Cerebellar nuclear complex (tissue), 1 donor: Measurements from ENCODE around the gene AGMO.

ENCODE experiments used
- DNase-seq, 2 experiments: peaks; one replicate each; lab custom pipeline; 2025; lab: John Stamatoyannopoulos, UW

AGMO gene

DNA sequence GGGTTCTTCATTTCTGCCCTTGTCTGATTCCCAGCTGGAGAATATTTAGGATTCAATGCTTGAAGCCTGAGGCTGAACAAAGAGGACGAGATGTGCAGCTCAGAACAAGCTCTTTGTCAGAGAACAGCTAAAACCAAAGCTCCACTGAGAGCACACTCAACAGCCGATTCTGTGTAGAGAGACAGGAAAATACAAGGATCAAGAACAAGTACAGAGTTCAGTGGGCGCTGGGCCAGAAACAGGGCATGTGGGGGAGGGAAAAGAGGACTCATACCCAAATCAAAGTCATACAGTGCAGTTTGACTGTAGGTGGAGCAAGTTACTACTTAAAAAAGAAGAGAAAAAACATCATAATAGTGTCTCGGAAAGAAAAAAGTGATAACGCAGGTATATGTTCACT lies at the start of gene AGMO:
TSS of gene AGMO (minus strand) at position 181 of the 400 bp plus-strand sequence.
- DNase-seq, result no peak

DNA sequence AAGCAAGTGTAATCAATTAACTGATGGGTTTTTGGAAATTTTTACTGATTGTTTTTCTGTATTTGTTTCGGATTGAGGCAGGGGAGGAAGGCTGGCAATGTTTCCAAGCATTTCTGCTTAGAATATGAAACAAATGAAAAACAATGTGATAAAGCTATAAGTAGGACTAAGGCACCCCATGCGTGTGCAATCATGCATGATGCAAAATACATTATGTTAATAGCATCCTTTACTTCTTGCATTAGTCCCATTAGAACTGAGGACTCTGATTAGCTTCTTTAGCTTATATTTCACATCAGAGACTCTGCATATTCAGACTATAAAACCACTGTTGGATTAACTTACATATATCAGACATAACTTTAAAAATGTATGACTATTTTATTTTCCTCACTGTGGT lies 48.7 kb upstream of the AGMO start:
- no peak for DNase-seq

DNA sequence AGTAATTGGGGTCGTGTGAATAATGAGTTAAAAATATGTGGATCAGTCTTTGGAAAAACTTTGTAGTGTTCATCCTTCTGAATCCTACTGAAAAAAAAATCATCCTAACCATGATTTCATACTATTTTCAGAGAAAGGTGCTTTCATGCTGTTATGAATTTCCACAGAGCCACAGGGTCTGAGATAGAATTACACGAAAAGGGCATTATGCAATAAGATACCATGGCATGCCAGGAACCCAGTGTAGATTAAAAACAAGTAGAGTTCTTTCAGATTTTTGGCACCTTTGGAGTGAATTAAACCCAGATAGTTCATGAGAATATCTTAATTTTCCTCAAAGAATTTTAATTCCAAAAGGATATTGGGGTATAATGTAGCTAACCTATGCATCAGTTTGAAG lies 47.5 kb upstream of the AGMO start:
- no peak for DNase-seq

DNA sequence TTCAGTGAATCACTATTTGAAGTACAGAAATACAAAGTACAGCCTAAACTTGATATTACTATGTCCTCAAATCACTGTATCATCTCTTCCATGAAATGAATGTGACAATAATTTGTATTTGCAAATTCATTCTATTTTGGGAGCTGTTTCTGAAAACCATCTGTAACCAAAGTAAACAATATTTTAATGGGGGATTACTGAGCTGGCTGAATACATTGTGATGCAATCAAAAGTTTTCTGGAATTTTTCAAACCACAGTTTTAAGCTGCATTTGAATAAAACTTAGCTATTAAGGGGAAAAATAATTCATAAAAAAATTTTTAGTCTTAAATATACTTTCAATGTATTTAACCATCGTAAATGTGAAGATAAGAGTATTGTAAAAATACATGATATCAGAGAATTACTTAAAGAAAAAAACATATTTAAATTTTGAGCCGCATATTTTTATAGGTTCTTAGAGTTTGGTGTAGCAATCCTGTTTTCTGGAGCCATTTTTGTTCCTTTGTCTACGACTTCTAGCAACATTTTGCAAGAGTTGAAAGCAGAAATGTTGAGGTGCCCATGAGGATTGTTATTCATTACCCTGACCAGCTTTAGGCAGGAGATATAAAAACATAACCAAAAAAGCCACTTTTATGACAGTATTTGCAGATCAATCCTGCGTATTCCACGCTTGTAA lies 45.9 kb upstream of the AGMO start:
- no peak for DNase-seq

DNA sequence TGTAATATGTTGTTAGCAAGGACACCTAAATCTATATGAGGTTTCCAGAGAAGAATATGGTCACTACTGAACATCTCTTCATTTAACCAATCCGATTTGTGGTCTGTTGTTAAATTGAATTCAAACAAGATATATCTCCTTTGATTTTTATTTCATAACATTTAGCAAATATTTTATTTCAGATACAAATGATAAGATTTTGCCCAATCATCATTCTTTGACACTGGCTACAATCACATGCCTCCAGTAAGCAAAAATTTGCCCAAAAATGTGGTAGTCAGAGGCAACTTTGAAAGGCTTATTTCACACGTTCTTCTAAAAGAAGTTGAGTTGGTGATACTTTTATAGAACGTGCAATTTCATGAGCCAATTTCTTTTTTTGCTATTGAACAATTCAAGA lies 44.7 kb upstream of the AGMO start:
- DNase-seq, result no peak

DNA sequence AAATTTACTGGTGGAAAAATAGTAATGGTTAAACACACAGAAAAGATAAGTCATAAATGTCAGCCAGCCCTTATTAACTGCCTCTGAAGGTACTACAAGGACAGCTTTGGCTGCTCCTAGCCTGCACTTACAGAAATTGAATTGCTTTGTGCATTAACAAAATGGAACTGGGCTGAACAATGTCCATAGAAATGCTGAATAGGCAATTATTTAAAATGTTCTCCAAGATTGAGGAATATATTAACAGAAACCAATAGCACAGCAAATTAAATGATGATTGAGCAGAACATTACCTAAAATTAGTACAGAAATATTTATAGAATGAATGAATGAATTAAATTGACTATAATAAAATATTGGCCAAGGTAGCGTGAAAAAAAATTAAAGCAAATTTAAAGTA lies 42.4 kb upstream of the AGMO start:
- no peak for DNase-seq

DNA sequence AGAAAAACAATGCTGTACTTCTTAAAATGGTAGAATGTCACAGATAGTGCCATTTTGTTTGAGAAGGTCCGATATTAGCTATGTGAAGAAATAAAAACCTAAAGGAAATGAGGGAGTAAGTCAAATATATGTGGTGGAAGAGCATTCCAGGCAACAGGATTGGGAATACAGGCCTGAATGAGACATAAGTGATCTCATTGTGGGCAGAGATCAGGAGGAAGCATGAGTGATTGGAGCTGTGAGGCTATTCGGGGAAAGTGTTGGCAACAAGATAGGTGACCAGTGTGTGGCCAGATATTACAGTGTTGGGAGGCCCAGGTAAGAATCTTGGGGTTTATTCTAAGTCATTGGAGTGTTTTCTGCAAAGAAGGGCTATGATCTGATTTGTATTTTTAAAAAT lies 41.3 kb upstream of the AGMO start:
- no peak for DNase-seq

DNA sequence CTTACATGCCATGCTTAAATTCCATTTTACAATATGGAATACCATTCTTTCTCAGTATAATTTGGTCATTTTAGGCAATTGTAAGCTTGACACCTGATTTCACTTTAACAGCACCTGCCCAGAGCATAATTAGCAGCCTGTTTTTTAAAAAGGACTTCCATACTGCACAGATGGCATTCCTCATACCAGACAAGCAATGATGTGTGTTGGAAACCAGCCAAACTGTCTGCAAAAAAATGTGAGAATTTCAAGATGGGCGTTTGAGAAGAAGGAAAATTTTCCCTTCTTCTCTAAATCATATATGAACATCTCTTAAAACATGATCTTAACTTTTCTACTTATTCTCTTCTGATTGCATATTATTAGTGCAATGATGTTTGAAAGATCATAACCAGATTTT lies 40.4 kb upstream of the AGMO start:
- DNase-seq, result no peak

DNA sequence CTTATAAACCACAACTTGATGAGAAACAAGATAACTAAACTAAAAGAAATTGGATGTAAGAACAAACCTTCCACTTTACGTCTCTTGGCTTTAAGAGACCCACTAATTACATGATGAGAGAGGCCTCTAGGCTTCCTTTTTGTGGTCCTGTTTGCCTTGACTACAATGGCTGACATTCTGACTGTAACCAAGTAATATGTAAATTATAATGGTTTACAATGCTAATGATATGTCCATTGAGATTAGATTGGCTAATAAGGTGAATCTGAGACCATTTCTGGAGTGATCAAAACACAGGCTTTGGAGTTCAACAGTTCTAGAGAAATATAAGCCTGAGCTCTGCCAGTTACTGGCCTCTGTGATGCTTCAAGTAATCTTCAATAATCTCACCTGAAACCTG lies 39.4 kb upstream of the AGMO start:
- DNase-seq, result no peak

DNA sequence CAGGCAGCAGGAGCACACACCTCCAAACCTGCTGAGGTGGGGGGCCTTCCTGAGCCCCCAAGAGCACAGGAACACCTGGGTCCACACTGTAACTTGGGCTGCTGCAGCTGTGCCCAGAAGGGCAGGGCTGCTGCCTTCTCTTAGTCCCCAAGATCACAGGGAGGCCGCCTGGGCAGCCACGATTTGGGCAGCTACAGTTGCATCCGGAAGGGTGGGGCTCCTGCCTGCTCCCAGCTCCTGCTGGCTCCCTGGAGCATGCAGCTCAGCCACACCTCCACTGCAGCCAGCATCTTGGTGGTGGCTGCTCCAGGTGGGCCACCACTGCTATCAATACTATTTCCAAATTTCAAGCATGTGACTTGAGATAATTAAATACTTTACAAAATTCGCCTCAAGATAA lies 38.5 kb upstream of the AGMO start:
- no peak for DNase-seq

DNA sequence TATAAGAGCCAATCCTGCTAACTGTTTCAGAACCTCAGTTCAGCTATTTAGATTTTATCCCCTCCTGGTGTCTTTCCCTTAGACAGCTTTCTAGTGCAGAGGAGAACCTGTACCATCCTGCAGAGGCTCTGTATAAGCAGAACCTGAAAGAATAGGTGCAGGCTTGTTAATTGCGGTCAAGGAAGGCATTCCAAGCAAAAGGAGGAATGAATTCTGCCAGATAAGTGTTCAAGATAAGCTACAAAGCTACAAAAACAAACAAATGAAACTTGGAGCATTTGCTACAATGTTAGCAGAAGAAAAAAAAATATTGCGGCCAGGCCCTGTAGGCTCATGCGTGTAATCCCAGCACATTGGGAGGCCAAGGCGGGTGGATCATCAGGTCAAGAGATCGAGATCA lies 32.6 kb upstream of the AGMO start:
- DNase-seq, result no peak

DNA sequence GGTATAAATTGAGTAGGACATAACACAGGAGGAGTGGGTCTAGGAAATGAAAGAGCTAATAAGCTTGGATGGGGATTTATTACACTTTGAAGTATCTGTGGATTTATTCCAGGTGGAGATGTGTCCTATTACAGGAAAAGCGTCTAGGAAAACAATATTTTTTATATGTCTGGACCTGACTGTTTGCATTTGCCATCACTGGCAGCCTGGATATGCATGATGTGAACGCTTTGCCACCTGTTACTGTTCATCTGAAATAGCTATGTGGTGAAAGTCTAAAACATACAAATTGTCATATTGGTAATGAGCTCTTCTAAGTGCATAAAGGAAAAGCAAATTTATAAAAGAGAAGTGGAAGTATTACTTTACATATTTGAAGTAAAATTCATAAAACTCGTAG lies 31.6 kb upstream of the AGMO start:
- DNase-seq, result no peak

DNA sequence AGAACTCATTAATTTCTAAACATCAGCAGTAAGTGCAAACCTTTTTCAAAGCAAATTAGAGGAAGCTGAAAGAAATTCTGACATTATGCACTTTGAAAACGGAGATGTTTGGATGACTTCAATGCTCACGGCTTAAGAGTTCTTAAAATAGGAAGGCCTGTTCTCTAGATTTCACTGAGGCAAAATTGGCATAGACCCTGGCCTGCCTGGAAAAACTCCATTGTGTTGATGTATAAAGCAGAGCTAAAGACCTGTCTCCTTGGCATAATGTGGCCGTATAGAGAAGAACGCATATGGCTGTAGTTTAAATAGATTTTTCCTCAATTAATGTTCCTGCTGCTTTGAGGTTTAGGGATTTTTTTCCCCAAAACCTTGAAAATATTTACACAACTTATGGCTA lies 24.5 kb upstream of the AGMO start:
- no peak for DNase-seq

DNA sequence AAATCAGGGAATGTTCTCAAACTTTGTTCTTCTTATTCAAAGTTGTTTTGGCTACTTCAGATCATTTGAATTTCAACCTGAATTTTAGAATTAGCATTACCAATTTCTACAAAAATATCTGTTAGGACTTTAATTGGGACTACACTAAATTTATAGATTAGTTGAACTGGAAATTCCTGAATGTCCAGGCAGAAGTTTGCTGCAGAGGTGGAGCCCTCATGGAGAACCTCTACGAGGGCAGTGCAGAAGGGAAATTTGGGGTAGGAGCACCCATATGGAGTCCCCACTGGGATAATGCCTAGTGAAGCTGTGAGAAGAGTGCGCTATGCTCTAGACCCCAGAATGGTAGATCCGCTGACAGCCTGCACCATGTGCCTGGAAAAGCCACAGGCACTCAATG lies 22.8 kb upstream of the AGMO start:
- DNase-seq, result no peak

DNA sequence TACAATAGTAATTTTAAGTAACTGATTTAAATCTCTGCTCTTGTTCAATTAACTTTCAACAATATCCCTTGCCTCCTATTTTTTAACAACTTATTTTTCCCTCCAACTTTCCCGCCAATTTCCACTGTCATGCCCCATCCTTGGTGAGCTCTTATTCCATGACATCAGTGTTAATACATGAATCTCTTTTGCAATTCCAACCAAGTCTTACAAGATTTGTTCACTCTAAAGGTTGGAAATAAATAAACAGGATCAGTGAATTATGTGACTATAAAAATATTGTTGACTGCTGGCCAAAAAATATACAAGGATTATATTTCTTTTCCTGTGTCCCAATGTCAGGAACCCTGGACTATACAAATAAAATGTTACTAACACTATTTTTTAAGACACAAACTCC lies 21.0 kb upstream of the AGMO start:
- no peak for DNase-seq

DNA sequence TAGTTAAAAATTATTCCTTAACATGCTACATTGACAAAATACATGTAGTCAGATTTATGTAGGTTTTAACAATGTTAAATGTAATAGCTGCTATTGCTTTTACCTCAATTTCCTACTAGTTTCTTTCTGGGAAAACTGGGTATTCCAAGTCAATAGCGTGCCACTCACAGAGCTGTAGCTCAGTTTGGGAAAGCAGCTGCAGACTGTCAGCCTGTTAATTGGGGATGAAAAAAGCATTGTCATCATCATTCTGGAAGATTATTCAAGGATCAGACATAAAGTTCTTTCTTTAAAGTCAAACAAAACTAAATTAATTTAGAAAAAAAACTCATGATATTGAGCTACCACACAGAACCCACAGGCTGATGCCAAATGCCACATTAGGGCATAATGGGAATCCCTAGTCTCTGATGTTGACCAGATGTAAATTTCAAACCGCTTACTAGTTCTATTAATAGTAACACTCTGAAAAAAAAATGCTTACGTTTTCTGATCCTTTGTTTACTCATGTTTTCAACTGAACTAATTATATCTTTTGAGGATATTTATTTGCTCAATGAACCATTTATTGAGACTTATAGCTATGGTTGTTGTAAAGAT lies 19.6 kb upstream of the AGMO start:
- DNase-seq, result no peak

DNA sequence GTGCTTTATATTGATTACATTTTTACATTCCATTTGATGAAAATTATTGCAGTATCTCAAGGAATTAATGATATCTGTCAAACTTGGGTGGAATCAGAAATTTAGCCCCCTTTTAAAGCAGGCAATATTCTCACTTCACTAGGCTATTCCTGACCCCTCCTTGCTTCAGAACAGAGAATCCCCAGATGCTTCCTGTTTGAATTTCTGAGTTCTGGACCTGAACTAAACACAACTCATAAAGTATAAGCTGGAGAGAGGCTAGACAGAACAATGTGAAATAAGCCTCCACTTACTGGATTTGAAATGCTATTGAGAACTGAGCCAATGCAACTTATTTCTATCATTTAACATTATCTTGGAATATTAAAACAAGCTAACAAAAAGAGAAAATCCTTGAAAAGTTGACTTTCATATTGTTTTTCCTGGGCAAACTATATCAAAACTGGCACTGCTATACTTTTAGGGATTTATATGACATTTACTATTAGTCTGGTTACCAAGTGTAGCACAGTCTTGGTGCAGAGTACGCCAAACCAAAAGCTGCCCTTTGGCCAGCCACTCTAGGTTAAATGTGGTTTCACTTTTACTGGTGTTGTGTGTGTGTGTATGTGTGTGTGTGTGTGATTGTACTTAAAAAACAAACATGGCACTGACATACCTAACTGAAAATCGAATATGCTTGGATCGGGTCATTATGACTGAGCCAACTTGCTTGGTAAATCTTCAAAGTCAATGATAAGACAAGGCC lies 19.0 kb upstream of the AGMO start:
- DNase-seq, result no peak

DNA sequence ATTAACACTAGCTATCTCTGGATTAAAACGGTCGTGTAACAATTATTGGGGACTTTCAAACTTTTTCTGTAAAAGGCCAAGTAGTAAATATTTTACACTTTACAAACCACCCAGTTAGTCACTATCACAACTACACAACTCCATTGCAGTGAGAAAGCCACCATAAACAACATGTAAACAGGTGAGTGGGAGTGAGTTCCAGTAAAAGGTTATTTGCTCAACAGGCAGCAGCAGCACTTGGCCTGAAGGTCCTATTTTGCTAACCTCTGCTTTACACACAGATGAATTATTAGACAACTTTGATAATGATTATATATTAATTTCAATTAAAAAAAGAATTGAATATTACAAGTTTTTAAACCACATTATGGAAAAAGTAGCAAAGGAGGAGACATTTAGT lies 15.8 kb upstream of the AGMO start:
- no peak for DNase-seq

DNA sequence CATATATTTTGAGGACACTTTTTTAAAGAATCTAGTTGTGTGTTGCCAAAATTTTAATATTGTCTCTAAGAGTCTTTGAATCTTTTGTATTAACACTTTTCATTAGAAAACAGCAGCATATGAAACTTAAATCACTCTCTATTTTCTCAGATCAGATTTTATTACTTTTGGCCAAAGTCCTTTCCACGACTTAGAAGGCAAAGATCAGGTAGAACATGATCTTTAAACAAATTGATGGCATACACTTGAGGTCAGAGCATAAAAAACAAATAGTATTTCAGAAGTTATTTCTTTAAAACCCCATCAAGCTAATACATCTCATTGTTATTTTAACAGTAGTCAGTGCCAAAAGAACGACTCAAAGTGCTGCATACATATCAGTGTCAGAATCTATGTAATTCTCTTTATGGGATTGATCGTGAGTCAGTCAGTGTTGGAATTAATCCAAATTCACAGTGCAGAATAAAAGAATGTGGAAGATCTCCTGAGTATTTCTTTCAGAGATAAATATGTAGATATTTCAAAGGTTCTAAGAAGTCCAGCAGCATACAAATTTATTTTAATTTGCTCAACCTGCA lies 9.6 kb upstream of the AGMO start:
- no peak for DNase-seq

DNA sequence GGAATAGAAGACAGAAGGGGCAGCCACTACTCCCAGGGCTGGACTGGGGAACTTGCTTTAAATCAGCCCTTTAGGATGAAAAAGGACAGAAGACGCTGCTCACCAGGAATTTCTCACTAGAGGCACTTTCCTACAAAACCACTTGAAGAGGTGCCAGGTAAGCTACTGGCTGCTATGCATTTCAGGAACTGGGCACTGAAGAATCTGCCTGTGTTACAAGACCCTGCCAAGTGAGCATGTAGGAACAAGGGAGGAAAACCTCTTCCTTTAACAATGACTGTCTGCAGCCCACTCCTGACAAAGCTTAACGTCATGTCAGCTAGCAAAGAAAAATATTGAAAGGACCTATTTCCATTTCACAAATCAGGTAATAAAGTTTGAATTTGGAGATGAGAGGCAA lies 5.8 kb upstream of the AGMO start:
- no peak for DNase-seq

DNA sequence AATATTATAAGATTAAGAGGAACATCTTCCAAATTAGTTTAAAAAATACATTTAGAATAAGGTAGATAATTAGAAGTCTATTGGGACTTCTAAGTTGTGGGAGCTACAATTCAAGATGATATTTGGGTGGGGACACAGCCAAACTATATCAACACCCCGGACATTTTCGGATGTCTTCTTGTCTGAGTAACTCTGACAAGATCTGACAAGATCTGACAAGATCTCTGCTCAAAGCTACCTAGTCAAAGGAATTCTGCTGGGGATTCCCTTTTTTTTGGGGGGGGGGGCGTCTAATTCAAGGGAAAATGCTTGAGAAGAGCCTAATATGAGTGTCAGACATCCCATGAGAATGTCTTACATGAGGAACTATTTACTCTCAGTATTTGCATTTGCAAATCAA lies 5.2 kb upstream of the AGMO start:
- DNase-seq, result no peak

DNA sequence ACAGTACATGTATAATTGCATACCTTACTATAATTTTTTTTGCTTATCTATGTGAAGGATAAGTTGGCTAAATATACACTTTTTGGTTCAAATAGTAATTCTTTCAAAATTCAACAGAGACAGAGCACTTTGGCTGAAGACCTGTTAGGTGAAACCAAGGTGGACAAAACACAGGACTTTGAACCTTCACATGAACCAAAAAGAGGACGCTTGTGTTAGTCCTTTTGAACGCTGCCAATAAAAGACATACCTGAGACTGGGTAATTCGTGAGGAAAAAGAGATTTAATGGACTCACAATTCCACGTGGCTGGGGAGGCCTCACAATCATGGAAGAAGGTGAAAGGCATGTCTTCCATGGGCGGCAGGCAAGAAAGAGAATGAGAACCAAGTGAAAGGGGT lies 4.7 kb upstream of the AGMO start:
- no peak for DNase-seq

DNA sequence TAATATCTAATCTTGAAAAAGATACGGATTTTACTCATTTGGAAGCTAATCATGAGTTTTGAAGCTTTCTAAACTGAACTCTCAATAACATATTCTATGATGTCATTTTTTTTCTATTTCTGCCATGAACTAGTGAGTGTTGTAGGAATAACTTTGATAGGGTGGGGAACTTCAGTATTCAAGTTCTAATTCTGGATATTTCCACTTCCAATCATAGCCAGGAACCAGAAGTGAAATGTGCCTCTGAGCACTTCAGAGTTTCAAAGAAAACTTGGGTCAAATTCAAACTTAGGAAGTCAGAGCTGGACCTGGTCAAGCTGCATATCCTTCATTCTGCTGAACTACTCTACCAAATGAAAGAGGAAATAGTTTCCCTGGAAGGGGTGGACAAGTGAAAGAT lies 847 bp downstream of the AGMO start:
- DNase-seq, result no peak
